Prostate gland (tissue), 2 donors: Measurements from ENCODE around the gene PSMF1. TPM values are rescaled to one million over a fixed set of nuclear protein-coding genes. Genes with fewer than 3 reads are reported as not detected.
A peak's percentile ranks its signal among the peaks of the same experiment; 100 is the strongest.

Experiments
- DNase-seq: peaks from one replicate; pipeline ENCODE4 v3.0.0-alpha.2; 2019; ENCODE audit warnings: low spot score
- H3K27ac ChIP-seq, 2 donors: fragments of 200-600 bp; sonication (generic); 2 replicates each; pipeline ENCODE4 v1.5.1; 2017 to 2019
- H3K27me3 ChIP-seq: fragments of 200-600 bp; sonication (generic); replicated peaks from 2 replicates; pipeline ENCODE4 v1.5.1; 2019; ENCODE audit not compliant: insufficient read depth
- H3K36me3 ChIP-seq, 2 donors: fragments of 200-600 bp; sonication (generic); 1 replicate in 1 of 2; 2 replicates in 1 of 2; pipeline versions ENCODE4 v1.5.1 to v1.8.1; 2017 to 2019
- H3K4me1 ChIP-seq: fragments of 200-600 bp; sonication (generic); replicated peaks from 2 replicates; pipeline ENCODE4 v1.5.1; 2019
- H3K4me3 ChIP-seq, 2 donors: fragments of 200-600 bp; sonication (generic); 2 replicates each; pipeline ENCODE4 v1.5.1; 2017 to 2019
- H3K9me3 ChIP-seq: fragments of 200-600 bp; sonication (generic); 2 replicates; pipeline ENCODE4 v1.5.1; 2017
- CTCF ChIP-seq, 4 experiments: fragments of 200-600 bp in 2 of 4; fragments of 450-650 bp in 2 of 4; sonication (generic) in 2 of 4; IDR thresholded peaks; 1 replicate in 3 of 4; 2 replicates in 1 of 4; pipeline ENCODE4 v1.5.1; 2016 to 2019; ENCODE audit warnings: antibody characterized with exemption in 4 of 4, mild to moderate bottlenecking in 2 of 4, moderate library complexity in 2 of 4
- POLR2A ChIP-seq: fragments of 450-650 bp; IDR thresholded peaks from one replicate; pipeline ENCODE4 v1.6.1; 2016; ENCODE audit warnings: antibody characterized with exemption, mild to moderate bottlenecking
- POLR2AphosphoS5 ChIP-seq: sonication (generic); formaldehyde crosslinking; IDR thresholded peaks from one replicate; pipeline ENCODE4 v1.6.1; 2017; ENCODE audit warnings: antibody characterized with exemption
- whole genome bisulfite sequencing: methylation state at CpG from one replicate; pipeline ENCODE4 v1.1.5; 2018; 5-methylcytosine and 5-hydroxymethylcytosine counted together
- intact Hi-C: fragments of 100-400 bp; cut with DNase I; formaldehyde crosslinking; loops from one replicate; pipeline ENCODE4 v1.14.2; 2022
- total RNA-seq, 2 donors: library from RNA; depleted of rRNA; stranded (reverse); fragments of >200 nt; gene quantifications; one replicate each; pipeline ENCODE4 v1.1.0, GENCODE V29; 2016

PSMF1 gene
- total RNA-seq, 2 donors from 2014 or later: 76.8 to 282 TPM

DNA sequence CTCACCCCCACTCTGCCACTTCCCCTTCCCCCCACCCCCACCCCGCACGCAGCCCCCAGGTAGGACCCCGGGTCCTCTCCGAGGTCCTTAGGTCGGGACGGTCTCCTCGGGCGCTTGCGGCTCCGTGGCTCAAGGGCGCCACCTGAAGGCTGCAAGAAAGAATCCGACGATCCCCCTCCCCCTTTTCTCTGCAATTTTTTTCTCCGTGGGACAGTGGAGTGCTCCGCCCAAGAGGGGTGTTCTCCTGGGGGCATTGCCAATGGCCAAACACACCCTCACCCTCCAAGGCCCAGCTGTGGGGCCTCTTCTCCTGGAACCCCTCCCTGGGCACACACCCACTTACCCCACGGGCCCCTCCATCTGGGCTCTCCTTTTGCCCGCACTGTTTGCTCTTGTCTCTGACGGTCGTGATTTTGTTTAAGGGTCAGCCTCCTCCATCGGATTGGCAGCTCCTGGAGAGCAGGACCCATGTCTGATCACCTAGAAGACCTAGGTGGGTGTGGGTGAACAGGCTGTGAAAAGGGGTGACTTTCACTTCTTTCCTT lies 67.5 kb downstream of the PSMF1 start:
- H3K4me3 ChIP-seq: peak overlapping the region; percentile 34 to 43
- WGBS: 7% methylated on average over 19 of the region's 20 CpGs
- no peak overlapping the region for H3K27ac ChIP-seq

DNA sequence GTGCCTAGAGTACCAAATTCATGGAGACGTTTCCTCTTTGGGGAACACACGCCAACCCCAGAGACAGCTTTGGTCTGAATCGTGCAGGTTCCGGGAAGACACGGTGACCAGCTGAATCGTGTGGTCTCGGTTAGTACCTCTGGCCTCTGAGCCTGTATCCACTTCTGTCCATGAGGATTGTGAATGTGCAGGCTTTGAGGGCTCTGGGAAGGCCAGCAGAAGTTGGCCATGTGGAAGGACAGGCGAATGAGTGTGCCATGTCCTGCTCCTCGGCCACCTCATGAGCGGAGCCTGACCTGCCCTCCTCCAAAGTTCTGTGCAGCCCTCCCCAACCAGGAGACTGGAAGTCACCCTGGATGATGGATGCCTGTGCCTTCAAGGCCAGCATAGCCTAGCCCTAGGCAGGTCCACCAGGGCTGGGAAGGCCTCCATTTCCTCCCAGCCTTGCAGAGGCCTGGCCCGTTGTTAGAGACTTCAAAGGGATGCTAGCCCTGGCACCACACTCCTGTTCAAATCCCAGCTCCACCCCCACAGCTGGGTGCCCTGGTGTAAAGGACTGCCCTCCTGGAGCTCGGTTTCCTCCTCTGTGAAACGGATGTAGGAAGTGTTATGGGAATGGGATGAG lies 68.1 kb downstream of the PSMF1 start:
- TF ChIP-seq POLR2AphosphoS5 (no peak), CTCF (IDR thresholded peaks at IDR 0.05) (no peak), POLR2A (no peak)
- WGBS: 72% methylated on average over 12 of the region's 13 CpGs
- DNase-seq: no peak
- H3K27ac ChIP-seq: no peak overlapping the region
- no peaks in the 10 kb centered on the region for H3K4me1 ChIP-seq
- no peak overlapping the region for H3K4me3 ChIP-seq
- no peaks in the 10 kb centered on the region for H3K9me3 ChIP-seq
- H3K27me3 ChIP-seq: no peaks in the 10 kb centered on the region
- H3K36me3 ChIP-seq: no peaks in the 10 kb centered on the region
- intact Hi-C loops: no loop called here

More for the DNA sequence above, 67.5 kb downstream of the PSMF1 start:
- Histone ChIP-seq H3K9me3 (no peaks in the 10 kb centered on the region), H3K36me3 (no peaks in the 10 kb centered on the region), H3K27me3 (no peaks in the 10 kb centered on the region), H3K4me1 (no peaks in the 10 kb centered on the region)
- TF ChIP-seq POLR2AphosphoS5 (no peak), CTCF (IDR thresholded peaks at IDR 0.05) (peak in 3 of 4 experiments; percentile 13 to 44 (median 27))
- DNase-seq: peak; percentile 21
- intact Hi-C loops: no loop called here

- H3K9me3 ChIP-seq: no peaks in the 10 kb centered on the region
Observed at GRCh38 chr20:1187605-1188171, 69.3 kb downstream of the PSMF1 start.

GRCh38 chr20:1188347-1188746 lies 69.9 kb downstream of the PSMF1 start:
- Histone ChIP-seq H3K4me3 (no peak overlapping the region), H3K36me3 (no peaks in the 10 kb centered on the region), H3K27ac (no peak overlapping the region), H3K4me1 (no peaks in the 10 kb centered on the region), H3K9me3 (no peaks in the 10 kb centered on the region), H3K27me3 (no peaks in the 10 kb centered on the region)
- 95% methylated on average over 1 of the region's 1 CpG for WGBS
- intact Hi-C loops: no loop called here
- DNase-seq: no peak
- TF ChIP-seq CTCF (IDR thresholded peaks at IDR 0.05) (no peak), POLR2AphosphoS5 (no peak), POLR2A (no peak)

More at GRCh38 chr20:1187605-1188171, 69.3 kb downstream of the PSMF1 start:
- H3K4me3 ChIP-seq: no peak overlapping the region
- no peak overlapping the region for H3K27ac ChIP-seq
- H3K36me3 ChIP-seq: no peaks in the 10 kb centered on the region
- no peaks in the 10 kb centered on the region for H3K27me3 ChIP-seq
- H3K4me1 ChIP-seq: no peaks in the 10 kb centered on the region
- intact Hi-C loops: no loop called here
- 68% methylated on average over 4 of the region's 4 CpGs for WGBS
- no peak for DNase-seq
- TF ChIP-seq POLR2AphosphoS5 (no peak), CTCF (IDR thresholded peaks at IDR 0.05) (no peak), POLR2A (no peak)

- Histone ChIP-seq H3K9me3 (no peaks in the 10 kb centered on the region), H3K4me1 (no peaks in the 10 kb centered on the region), H3K27me3 (no peaks in the 10 kb centered on the region), H3K4me3 (no peak overlapping the region), H3K27ac (no peak overlapping the region), H3K36me3 (no peaks in the 10 kb centered on the region)
- DNase-seq: no peak
- TF ChIP-seq POLR2A (no peak), POLR2AphosphoS5 (no peak), CTCF (IDR thresholded peaks at IDR 0.05) (no peak)
- intact Hi-C loops: no loop called here
- 75% methylated on average over 1 of the region's 1 CpG for WGBS
Observed at GRCh38 chr20:1189827-1190226, 71.4 kb downstream of the PSMF1 start.
